Measurements from ENCODE around the gene CHL1.

DNA sequence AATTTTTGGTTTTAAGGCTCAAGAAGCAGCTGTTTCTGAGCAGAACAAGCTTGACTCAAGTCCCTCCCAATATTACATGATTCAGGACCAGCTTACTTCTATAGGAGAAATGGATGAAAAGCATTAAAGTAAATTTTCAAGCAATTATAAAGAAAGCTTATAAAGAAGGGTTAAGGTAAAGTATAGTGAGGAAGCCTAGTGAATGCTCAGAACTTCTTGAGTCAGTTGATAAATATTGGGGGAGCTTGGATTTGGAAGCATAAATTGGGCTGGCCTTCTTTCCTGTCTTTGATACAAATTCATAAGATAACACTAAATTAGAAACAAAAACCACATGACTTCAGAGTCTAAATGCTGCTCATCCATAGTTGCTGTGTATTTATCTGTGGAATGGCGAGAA, 156.0 kb downstream of the CHL1 start:
- no peak for TF ChIP-seq CTCF (IDR thresholded peaks at IDR 0.05)
- no peak for TF ChIP-seq POLR2A (IDR thresholded peaks at IDR 0.05)

Data from body of pancreas (tissue), 4 donors.